Coronary artery (tissue), 2 donors: ENCODE results near the gene MGLL.

Experiments used
- DNase-seq: peaks from one replicate; pipeline ENCODE4 v3.0.0-alpha.2; 2017; ENCODE audit warnings: low spot score
- H3K27ac ChIP-seq, 2 donors: fragments of 200-600 bp; sonication (generic); one replicate each; pipeline ENCODE4 v1.5.1; 2016 to 2019
- H3K4me3 ChIP-seq: fragments of 200-600 bp; sonication (generic); 2 replicates; pipeline ENCODE4 v1.5.1; 2016; ENCODE audit warnings: mild to moderate bottlenecking, moderate library complexity
- TF ChIP-seq, protein P1 (sequence below): fragments of 200-600 bp; sonication (generic); IDR thresholded peaks from one replicate; pipeline ENCODE4 v1.5.1; 2019; ENCODE audit warnings: antibody characterized with exemption

MGLL gene

DNA sequence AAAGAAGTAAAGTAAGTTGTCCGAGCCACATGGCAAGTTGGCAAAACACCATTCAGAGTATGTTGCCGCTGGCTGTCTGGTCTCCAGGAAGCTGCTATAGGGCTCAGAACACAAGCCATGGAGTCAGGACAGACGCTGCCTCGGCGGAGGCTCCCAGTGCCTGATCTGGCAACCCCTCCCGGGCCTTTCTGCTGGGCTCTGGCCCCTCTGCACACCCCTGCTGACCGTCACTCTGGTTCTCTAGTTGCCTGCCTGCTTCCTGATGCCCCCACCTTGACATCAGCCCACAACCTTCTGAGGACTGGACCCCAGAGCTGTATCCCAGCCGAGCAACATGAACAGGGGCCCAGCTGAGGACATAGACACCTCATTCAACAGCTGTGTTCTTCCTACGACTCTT is 39.1 kb downstream of the MGLL start:
- DNase-seq = no peak
- Histone ChIP-seq H3K4me3 (no peak overlapping the region), H3K27ac (peak overlapping the region in 1 of 2 donors; percentile 3)
- TF ChIP-seq, protein P1, sequence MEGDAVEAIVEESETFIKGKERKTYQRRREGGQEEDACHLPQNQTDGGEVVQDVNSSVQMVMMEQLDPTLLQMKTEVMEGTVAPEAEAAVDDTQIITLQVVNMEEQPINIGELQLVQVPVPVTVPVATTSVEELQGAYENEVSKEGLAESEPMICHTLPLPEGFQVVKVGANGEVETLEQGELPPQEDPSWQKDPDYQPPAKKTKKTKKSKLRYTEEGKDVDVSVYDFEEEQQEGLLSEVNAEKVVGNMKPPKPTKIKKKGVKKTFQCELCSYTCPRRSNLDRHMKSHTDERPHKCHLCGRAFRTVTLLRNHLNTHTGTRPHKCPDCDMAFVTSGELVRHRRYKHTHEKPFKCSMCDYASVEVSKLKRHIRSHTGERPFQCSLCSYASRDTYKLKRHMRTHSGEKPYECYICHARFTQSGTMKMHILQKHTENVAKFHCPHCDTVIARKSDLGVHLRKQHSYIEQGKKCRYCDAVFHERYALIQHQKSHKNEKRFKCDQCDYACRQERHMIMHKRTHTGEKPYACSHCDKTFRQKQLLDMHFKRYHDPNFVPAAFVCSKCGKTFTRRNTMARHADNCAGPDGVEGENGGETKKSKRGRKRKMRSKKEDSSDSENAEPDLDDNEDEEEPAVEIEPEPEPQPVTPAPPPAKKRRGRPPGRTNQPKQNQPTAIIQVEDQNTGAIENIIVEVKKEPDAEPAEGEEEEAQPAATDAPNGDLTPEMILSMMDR = no peak

DNA sequence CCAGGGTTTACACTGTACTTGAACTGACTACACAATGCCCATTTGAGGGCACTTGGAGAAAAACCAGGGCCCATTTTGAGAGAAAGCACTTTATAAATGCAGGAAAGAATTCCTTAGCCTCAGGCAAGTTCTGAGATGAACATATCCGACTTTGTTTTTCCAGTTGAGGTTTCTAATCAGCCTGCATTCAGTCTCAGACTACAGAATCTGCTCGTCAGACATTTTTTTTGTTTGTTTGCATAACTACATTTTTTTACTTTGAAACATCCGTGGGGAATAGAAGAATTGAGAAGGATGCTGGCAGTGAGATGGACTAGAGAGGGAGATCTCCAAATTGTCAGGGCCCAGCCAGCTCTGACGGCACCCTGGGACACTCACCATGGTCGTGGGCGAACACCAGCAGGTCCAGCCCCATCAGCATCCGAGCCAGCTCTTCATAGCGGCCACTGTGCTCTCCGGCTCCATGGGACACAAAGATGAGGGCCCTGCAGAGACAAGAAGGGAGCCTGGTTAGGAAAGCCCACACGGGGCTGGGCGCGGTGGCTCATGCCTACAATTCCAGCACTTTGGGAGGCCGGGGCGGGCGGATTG is 40.8 kb downstream of the MGLL start:
- no peak for DNase-seq
- H3K27ac ChIP-seq = peak overlapping the region; percentile 65 to 83
- H3K4me3 ChIP-seq = no peak overlapping the region
- TF ChIP-seq, protein P1 = no peak

DNA sequence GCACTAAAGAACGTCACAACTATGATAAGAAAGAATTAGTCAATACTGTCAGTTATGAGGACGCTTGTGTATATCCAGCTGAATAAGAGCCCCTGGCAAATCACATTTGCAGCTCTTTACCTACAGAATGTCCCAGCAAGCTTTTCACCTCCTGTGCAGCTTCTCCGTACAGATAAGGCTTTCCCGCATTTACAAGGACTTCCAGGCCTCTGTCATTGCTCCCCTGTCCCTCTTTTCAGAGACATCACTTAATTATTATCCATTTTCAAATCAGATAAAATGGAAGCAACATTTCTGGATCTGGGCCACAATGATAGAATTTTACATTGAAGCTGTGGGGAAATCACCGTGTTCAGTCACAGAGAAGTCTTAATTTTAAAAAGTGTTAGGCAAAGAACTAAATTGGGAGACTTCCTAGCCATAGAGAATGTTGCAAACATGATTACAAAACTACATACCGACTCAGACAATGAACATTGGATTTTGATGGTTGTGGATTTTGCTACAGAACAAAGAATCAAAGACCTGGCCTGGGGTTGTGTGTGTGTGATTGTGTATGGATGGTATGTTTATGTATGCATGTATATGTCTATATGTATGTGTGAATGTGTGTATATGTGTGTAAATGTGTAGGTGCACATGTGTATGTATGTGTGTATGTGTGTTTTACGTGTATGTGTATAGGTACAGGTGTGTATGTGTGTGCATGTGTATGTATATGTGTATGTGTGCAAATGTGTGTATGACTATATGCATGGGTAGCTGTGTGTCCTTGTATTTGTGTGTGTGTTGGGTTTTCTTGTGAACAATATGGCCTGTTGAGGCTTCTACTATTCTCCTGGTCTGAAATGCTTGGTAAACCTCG is 41.5 kb downstream of the MGLL start:
- H3K4me3 ChIP-seq = no peak overlapping the region
- peak overlapping the region; percentile 65 to 83 for H3K27ac ChIP-seq
- TF ChIP-seq, protein P1 = no peak
- DNase-seq = no peak

DNA sequence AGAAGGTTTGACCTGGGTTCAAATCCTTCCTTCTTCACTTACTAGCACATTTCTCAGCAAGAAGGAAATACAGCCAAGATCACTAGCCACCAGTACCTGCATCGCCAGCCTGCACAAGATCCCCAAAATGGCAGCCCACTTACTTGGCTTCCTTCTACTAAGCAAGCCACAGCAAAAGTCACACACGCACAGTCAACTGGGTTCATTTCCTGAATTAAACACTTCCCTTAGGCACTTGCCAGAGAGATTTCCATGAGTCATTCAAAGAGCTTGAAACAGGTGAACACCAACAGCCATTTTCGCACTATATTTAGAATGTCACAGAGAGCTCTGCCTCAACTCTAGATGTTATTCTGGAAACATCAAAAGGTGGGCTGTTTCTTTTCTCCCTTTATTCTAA is 42.6 kb downstream of the MGLL start:
- Histone ChIP-seq H3K27ac (peak overlapping the region; percentile 65 to 83), H3K4me3 (no peak overlapping the region)
- no peak for DNase-seq
- TF ChIP-seq, protein P1 = no peak

DNA sequence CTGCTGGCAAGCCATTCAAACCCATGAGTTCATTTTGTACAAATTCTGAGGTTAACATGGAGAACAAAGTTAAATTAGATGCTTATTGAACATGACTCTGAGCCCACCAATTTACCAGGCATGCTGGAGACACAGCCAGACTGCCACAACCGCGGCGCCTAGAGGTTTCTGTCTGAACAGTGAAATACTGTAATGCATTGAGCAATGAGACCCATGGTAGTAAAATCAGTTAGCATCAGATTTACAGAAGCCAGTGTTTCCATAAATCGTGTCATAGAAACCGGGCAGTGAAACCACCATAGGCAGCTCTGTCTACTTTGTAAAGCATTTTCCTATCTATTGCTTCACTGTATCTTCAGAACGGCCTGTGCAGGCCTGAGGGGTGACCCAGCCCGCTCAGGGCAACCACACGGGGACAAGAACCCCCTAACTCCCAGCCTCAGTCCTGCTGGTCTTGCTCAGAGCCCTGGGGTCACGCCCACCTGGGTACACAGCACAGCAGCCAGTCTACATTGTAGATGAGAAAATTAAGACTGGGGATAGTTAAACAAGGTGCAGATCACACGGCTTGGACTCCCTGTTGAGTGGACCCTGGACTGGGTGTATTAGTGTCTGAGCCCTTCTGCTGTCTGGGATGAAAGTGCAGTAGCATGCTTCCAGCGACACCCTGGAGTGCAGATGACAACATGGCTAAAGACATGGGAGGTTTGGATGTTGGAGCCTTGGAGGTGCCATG is 44.2 kb downstream of the MGLL start:
- TF ChIP-seq, protein P1 = no peak
- Histone ChIP-seq H3K4me3 (no peak overlapping the region), H3K27ac (peak overlapping the region in 1 of 2 donors; percentile 51)
- DNase-seq = no peak

DNA sequence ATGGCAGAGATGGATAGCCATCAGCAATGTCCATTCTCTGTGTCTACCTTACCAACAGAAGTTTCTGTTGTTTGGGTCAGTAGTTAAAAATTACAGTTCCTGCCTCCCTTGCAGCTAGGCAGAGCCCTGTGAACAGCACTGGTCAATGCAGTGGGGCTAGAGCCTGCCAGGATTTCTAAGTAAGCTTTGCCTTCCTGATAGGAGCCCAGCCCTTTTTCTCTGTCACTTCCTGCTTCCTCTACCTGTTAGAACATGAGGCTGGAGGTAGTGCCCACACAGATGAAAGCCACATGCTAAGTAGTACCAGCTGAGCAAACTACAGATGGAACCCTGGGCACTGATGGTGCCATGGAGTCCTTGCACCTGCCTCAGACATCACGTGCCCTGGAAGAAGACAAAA is 45.0 kb downstream of the MGLL start:
- no peak for DNase-seq
- no peak overlapping the region for H3K27ac ChIP-seq

More for the DNA sequence above, 45.0 kb downstream of the MGLL start:
- H3K4me3 ChIP-seq = no peak overlapping the region
- TF ChIP-seq, protein P1 = no peak
